Smooth muscle cell (in vitro differentiated cells): ENCODE data around the gene TIMM10B. TPM values are rescaled to one million over a fixed set of nuclear protein-coding genes. Genes with fewer than 3 reads are reported as not detected.

Source experiments
- DNase-seq: peaks from one replicate; lab custom pipeline; 2025; ENCODE audit not compliant: unreplicated experiment; lab: John Stamatoyannopoulos, UW
- H2AFZ ChIP-seq: fragments of 200-600 bp; sonication (generic); 2 replicates; pipeline ENCODE4 v1.6.0; 2016; ENCODE audit warnings: antibody characterized with exemption, low read depth, mild to moderate bottlenecking
- H3F3A ChIP-seq: fragments of 200-600 bp; sonication (generic); 2 replicates; pipeline ENCODE4 v1.6.0; 2017; ENCODE audit warnings: antibody characterized with exemption, low read depth
- H3K27ac ChIP-seq: fragments of 200-600 bp; sonication (generic); 2 replicates; pipeline ENCODE4 v1.5.1; 2016; ENCODE audit warnings: low read depth, mild to moderate bottlenecking
- H3K27me3 ChIP-seq: fragments of 200-600 bp; sonication (generic); 2 replicates; pipeline ENCODE4 v1.6.1; 2016; ENCODE audit warnings: low read depth, mild to moderate bottlenecking
- H3K36me3 ChIP-seq: fragments of 200-600 bp; sonication (generic); 2 replicates; pipeline ENCODE4 v1.5.1; 2016; ENCODE audit warnings: low read depth
- H3K4me1 ChIP-seq: fragments of 200-600 bp; sonication (generic); 2 replicates; pipeline ENCODE4 v1.5.1; 2016; ENCODE audit warnings: low read depth
- H3K4me2 ChIP-seq: fragments of 200-600 bp; sonication (generic); 2 replicates; pipeline ENCODE4 v1.6.0; 2016; ENCODE audit warnings: mild to moderate bottlenecking
- H3K4me3 ChIP-seq: fragments of 200-600 bp; sonication (generic); 2 replicates; pipeline ENCODE4 v1.5.1; 2016; ENCODE audit warnings: mild to moderate bottlenecking
- H3K79me2 ChIP-seq: fragments of 200-600 bp; sonication (generic); 2 replicates; pipeline ENCODE4 v1.6.0; 2016; ENCODE audit warnings: low read depth, mild to moderate bottlenecking
- H3K9ac ChIP-seq: fragments of 200-600 bp; sonication (generic); 2 replicates; pipeline ENCODE4 v1.6.0; 2016; ENCODE audit warnings: low read depth
- H3K9me3 ChIP-seq: fragments of 200-600 bp; sonication (generic); replicated peaks from 2 replicates; pipeline ENCODE4 v1.5.1; 2016; ENCODE audit warnings: low read depth
- H4K20me1 ChIP-seq: fragments of 200-600 bp; sonication (generic); 2 replicates; pipeline ENCODE4 v1.6.0; 2016; ENCODE audit warnings: low read depth
- CTCF ChIP-seq: fragments of 200-600 bp; sonication (generic); IDR thresholded peaks from 2 replicates; pipeline ENCODE4 v1.5.1; 2017; ENCODE audit warnings: borderline replicate concordance, mild to moderate bottlenecking, antibody characterized with exemption; ENCODE audit not compliant: insufficient read depth, poor library complexity, severe bottlenecking
- WGBS: methylation state at CpG from one replicate; pipeline ENCODE4 v1.1.7; 2016; ENCODE audit warnings: low lambda C conversion rate; 5-methylcytosine and 5-hydroxymethylcytosine counted together
- polyA plus RNA-seq: library from polyadenylated mRNA; unstranded; fragments of >200 nt; fragmentation: Nextera tagmentation; extraction: Ambion mirVana; gene quantifications from 2 replicates; pipeline ENCODE4 v1.2.1, GENCODE V29; 2016
- total RNA-seq: library from RNA; depleted of rRNA; stranded (reverse); fragments of >200 nt; gene quantifications from 2 replicates; pipeline ENCODE4 v1.2.3, GENCODE V29; 2014

The TIMM10B gene
- total and polyA plus RNA-seq, 2 experiments from 2014 or later = 29.1 to 37.0 TPM

GRCh38 chr11:6486938-6487337 is 5.6 kb downstream of the TIMM10B start:
- 92% methylated on average over 1 of the region's 1 CpG for WGBS
- H3K27me3 ChIP-seq = no peaks in the 10 kb centered on the region
- peaks cover 28% of the 10 kb centered on the region for H3K79me2 ChIP-seq

GRCh38 chr11:6488342-6488741 is 7.0 kb downstream of the TIMM10B start:
- Histone ChIP-seq H3K27ac (no peak overlapping the region), H3K4me1 (no peaks in the 10 kb centered on the region), H3K27me3 (no peaks in the 10 kb centered on the region), H3K79me2 (peaks cover 18% of the 10 kb centered on the region), H3F3A (no peaks in the 10 kb centered on the region), H3K4me3 (no peak overlapping the region), H3K9me3 (no peaks in the 10 kb centered on the region), H3K4me2 (no peak overlapping the region), H2AFZ (no peak overlapping the region), H4K20me1 (peaks cover 7% of the 10 kb centered on the region), H3K36me3 (peaks cover 8% of the 10 kb centered on the region), H3K9ac (no peak overlapping the region)
- no peak for TF ChIP-seq CTCF
- no peak for DNase-seq
- 95% methylated on average over 6 of the region's 6 CpGs for WGBS

More at GRCh38 chr11:6486938-6487337, 5.6 kb downstream of the TIMM10B start:
- peaks cover 12% of the 10 kb centered on the region for H3K36me3 ChIP-seq
- no peaks in the 10 kb centered on the region for H3K9me3 ChIP-seq
- H3K27ac ChIP-seq = no peak overlapping the region
- H3K4me1 ChIP-seq = peaks cover 8% of the 10 kb centered on the region
- H3K9ac ChIP-seq = no peak overlapping the region
- TF ChIP-seq CTCF = no peak
- DNase-seq = no peak
- H3K4me3 ChIP-seq = no peak overlapping the region
- H4K20me1 ChIP-seq = no peaks in the 10 kb centered on the region
- H3K4me2 ChIP-seq = no peak overlapping the region
- no peak overlapping the region for H2AFZ ChIP-seq
- no peaks in the 10 kb centered on the region for H3F3A ChIP-seq

GRCh38 chr11:6488821-6489220 is 7.5 kb downstream of the TIMM10B start:
- 96% methylated on average over 3 of the region's 3 CpGs for WGBS
- Histone ChIP-seq H2AFZ (no peak overlapping the region), H3K36me3 (peaks cover 6% of the 10 kb centered on the region), H3K9ac (no peak overlapping the region), H3K4me3 (no peak overlapping the region), H3K79me2 (peaks cover 13% of the 10 kb centered on the region), H3K4me2 (no peak overlapping the region), H3F3A (no peaks in the 10 kb centered on the region), H3K27ac (no peak overlapping the region), H3K4me1 (no peaks in the 10 kb centered on the region), H4K20me1 (peaks cover 10% of the 10 kb centered on the region), H3K27me3 (no peaks in the 10 kb centered on the region), H3K9me3 (no peaks in the 10 kb centered on the region)
- TF ChIP-seq CTCF = no peak
- DNase-seq = no peak

- no peak overlapping the region for H3K9ac ChIP-seq
- H3K4me2 ChIP-seq = no peak overlapping the region
- H4K20me1 ChIP-seq = peaks cover 12% of the 10 kb centered on the region
- no peak for DNase-seq
- TF ChIP-seq CTCF = no peak
- H3K27me3 ChIP-seq = no peaks in the 10 kb centered on the region
- H3F3A ChIP-seq = no peaks in the 10 kb centered on the region
- no peaks in the 10 kb centered on the region for H3K9me3 ChIP-seq
- H3K4me1 ChIP-seq = no peaks in the 10 kb centered on the region
- 96% methylated on average over 4 of the region's 4 CpGs for WGBS
- no peak overlapping the region for H3K27ac ChIP-seq
- peaks cover 10% of the 10 kb centered on the region for H3K79me2 ChIP-seq
- H3K36me3 ChIP-seq = peaks cover 6% of the 10 kb centered on the region
- no peak overlapping the region for H3K4me3 ChIP-seq
- H2AFZ ChIP-seq = no peak overlapping the region
Observed at GRCh38 chr11:6489306-6489705, 8.0 kb downstream of the TIMM10B start.
